SK-N-SH treated with all-trans-retinoic acid at 6 μM for 48 hours (cell line): Measurements from ENCODE around the gene BRME1.

Source experiments
- ATAC-seq: fragments of 200-7000 bp; cut with Tn5 transposase; 3 replicates; pipeline ENCODE4 v1.9.1; 2020; ENCODE audit warnings: mild to moderate bottlenecking, moderate library complexity
- ARNTL ChIP-seq: fragments of 450-650 bp; formaldehyde crosslinking; IDR thresholded peaks from 2 replicates; pipeline ENCODE4 v1.5.0; 2020; ENCODE audit warnings: low read depth, mild to moderate bottlenecking, moderate library complexity, borderline replicate concordance
- BACH2 ChIP-seq: fragments of 250-450 bp; sonication (Bioruptor Pico); IDR thresholded peaks from 2 replicates; pipeline ENCODE4 v1.9.0; 2021; ENCODE audit warnings: mild to moderate bottlenecking, borderline replicate concordance
- CSDC2 ChIP-seq: fragments of 250-450 bp; sonication (Bioruptor Pico); IDR thresholded peaks from 2 replicates; pipeline ENCODE4 v1.5.0; 2020; ENCODE audit warnings: mild to moderate bottlenecking, moderate library complexity
- ESRRG ChIP-seq: fragments of 250-450 bp; sonication (Bioruptor Pico); IDR thresholded peaks from 2 replicates; pipeline ENCODE4 v1.6.1; 2021; ENCODE audit warnings: mild to moderate bottlenecking
- GLIS3 ChIP-seq: fragments of 250-450 bp; sonication (Bioruptor Pico); IDR thresholded peaks from 2 replicates; pipeline ENCODE4 v1.5.0; 2020; ENCODE audit warnings: mild to moderate bottlenecking, moderate library complexity
- ISL1 ChIP-seq: fragments of 250-450 bp; sonication (Bioruptor Pico); IDR thresholded peaks from 2 replicates; pipeline ENCODE4 v2.1.2; 2022; ENCODE audit warnings: mild to moderate bottlenecking, moderate library complexity
- OSR1 ChIP-seq: fragments of 250-450 bp; sonication (Bioruptor Pico); IDR thresholded peaks from 2 replicates; pipeline ENCODE4 v1.8.0; 2022; ENCODE audit warnings: moderate library complexity, mild to moderate bottlenecking, inconsistent platforms
- PPARA ChIP-seq: fragments of 250-450 bp; sonication (Bioruptor Pico); IDR thresholded peaks from 2 replicates; pipeline ENCODE4 v1.5.0; 2020; ENCODE audit warnings: mild to moderate bottlenecking, borderline replicate concordance
- RARB ChIP-seq: fragments of 250-450 bp; sonication (Bioruptor Pico); IDR thresholded peaks from 2 replicates; pipeline ENCODE4 v1.8.0; 2021; ENCODE audit warnings: mild to moderate bottlenecking, moderate library complexity
- TCF4 ChIP-seq: fragments of 250-450 bp; sonication (Bioruptor Pico); IDR thresholded peaks from 2 replicates; pipeline ENCODE4 v1.8.0; 2021; ENCODE audit warnings: mild to moderate bottlenecking, moderate library complexity, borderline replicate concordance
- TOX ChIP-seq: fragments of 250-450 bp; sonication (Bioruptor Pico); IDR thresholded peaks from 2 replicates; pipeline ENCODE4 v1.8.0; 2021; ENCODE audit warnings: mild to moderate bottlenecking, moderate library complexity, borderline replicate concordance
- ZC3H10 ChIP-seq: fragments of 250-450 bp; sonication (Bioruptor Pico); IDR thresholded peaks from 2 replicates; pipeline ENCODE4 v1.5.1; 2021; ENCODE audit warnings: mild to moderate bottlenecking, moderate library complexity
- ZFP3 ChIP-seq: fragments of 250-450 bp; sonication (Bioruptor Pico); IDR thresholded peaks from 2 replicates; pipeline ENCODE4 v1.5.0; 2020; ENCODE audit warnings: mild to moderate bottlenecking, moderate library complexity
- ZFP30 ChIP-seq: fragments of 450-650 bp; formaldehyde crosslinking; IDR thresholded peaks from 2 replicates; pipeline ENCODE4 v1.5.0; 2022; ENCODE audit warnings: mild to moderate bottlenecking, moderate library complexity
- ZNF565 ChIP-seq: fragments of 450-650 bp; formaldehyde crosslinking; conservative IDR thresholded peaks from 2 replicates; pipeline ENCODE4 v1.5.0; 2020; ENCODE audit warnings: low read depth, mild to moderate bottlenecking, moderate library complexity
- ZNF70 ChIP-seq: fragments of 450-650 bp; formaldehyde crosslinking; IDR thresholded peaks from 2 replicates; pipeline ENCODE4 v1.5.0; 2020; ENCODE audit warnings: mild to moderate bottlenecking, moderate library complexity
- TF ChIP-seq, protein P1 (sequence below): fragments of 250-450 bp; sonication (Bioruptor Pico); IDR thresholded peaks from 2 replicates; pipeline ENCODE4 v1.8.0; 2021; ENCODE audit warnings: low read depth, mild to moderate bottlenecking, moderate library complexity, borderline replicate concordance
- TF ChIP-seq, protein P2 (sequence below): fragments of 250-450 bp; sonication (Bioruptor Pico); IDR thresholded peaks from 2 replicates; pipeline ENCODE4 v1.5.1; 2021; ENCODE audit warnings: mild to moderate bottlenecking, moderate library complexity
- TF ChIP-seq, protein P3 (sequence below): fragments of 250-450 bp; sonication (Bioruptor Pico); IDR thresholded peaks from 2 replicates; pipeline ENCODE4 v1.8.0; 2020; ENCODE audit warnings: mild to moderate bottlenecking, moderate library complexity, borderline replicate concordance
- TF ChIP-seq, protein P4 (sequence below): fragments of 250-450 bp; sonication (Bioruptor Pico); IDR thresholded peaks from 2 replicates; pipeline ENCODE4 v1.5.1; 2020; ENCODE audit warnings: low read depth, mild to moderate bottlenecking, moderate library complexity
- TF ChIP-seq, protein P5 (sequence below): fragments of 250-450 bp; sonication (Bioruptor Pico); IDR thresholded peaks from 2 replicates; pipeline ENCODE4 v1.5.0; 2020; ENCODE audit warnings: mild to moderate bottlenecking, moderate library complexity

The BRME1 gene

DNA sequence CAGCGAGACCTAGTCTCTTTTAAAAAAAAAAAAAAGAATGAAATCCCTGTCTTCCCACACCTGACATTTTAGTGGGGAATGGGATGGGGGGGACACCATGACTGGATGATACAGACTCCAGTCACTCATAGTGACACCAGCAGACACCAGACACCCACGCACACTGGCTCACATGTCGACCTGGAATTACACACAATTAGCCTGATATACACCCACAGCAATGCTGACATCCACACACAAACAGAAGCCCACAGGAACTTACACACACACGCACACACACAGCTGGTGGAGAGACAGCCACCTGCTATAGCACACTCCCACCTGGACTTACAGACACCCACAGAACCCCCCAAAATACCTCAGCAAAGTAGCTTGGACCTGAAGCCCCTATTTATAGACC is 37.3 kb downstream of the BRME1 start:
- TF ChIP-seq ESRRG, result no peak
- TF ChIP-seq TOX, result no peak
- TF ChIP-seq, protein P1, sequence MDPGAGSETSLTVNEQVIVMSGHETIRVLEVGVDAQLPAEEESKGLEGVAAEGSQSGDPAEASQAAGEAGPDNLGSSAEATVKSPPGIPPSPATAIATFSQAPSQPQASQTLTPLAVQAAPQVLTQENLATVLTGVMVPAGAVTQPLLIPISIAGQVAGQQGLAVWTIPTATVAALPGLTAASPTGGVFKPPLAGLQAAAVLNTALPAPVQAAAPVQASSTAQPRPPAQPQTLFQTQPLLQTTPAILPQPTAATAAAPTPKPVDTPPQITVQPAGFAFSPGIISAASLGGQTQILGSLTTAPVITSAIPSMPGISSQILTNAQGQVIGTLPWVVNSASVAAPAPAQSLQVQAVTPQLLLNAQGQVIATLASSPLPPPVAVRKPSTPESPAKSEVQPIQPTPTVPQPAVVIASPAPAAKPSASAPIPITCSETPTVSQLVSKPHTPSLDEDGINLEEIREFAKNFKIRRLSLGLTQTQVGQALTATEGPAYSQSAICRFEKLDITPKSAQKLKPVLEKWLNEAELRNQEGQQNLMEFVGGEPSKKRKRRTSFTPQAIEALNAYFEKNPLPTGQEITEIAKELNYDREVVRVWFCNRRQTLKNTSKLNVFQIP (CRISPR knock-in tag), result no peak
- TF ChIP-seq OSR1 (CRISPR knock-in tag), result no peak
- TF ChIP-seq, protein P2, sequence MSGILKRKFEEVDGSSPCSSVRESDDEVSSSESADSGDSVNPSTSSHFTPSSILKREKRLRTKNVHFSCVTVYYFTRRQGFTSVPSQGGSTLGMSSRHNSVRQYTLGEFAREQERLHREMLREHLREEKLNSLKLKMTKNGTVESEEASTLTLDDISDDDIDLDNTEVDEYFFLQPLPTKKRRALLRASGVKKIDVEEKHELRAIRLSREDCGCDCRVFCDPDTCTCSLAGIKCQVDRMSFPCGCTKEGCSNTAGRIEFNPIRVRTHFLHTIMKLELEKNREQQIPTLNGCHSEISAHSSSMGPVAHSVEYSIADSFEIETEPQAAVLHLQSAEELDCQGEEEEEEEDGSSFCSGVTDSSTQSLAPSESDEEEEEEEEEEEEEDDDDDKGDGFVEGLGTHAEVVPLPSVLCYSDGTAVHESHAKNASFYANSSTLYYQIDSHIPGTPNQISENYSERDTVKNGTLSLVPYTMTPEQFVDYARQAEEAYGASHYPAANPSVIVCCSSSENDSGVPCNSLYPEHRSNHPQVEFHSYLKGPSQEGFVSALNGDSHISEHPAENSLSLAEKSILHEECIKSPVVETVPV (CRISPR knock-in tag), result no peak
- TF ChIP-seq PPARA (CRISPR knock-in tag), result no peak
- no peak for TF ChIP-seq CSDC2
- no peak for TF ChIP-seq GLIS3 (CRISPR knock-in tag)
- TF ChIP-seq TCF4, result no peak
- no peak for TF ChIP-seq ZFP3 (CRISPR knock-in tag)
- no peak for ATAC-seq

DNA sequence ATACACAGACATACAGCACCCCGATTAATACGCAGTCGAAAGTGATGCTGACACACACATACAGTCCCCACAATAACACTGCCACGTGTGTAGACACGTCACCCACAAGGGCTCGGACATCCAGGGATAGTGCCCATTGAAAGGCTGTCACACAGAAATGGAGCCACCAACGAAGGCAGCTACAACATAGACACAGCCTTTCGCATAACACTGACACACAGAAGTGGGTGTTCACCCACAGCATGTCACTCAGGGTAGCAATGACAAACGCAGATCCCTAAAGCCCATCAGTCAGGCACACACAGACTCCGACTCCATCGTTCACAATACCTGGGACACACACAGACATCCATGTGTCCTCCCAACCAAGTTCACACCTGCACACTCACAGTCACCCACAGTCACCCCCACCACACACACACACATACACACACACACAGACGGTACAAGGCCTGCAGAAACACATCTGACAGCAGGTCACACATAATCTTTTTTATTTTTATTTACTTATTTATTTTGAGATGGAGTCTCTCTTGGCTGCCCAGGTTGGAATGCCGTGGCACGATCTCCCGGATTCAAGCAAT is 39.4 kb downstream of the BRME1 start:
- ATAC-seq, result no peak
- TF ChIP-seq ESRRG (no peak), TCF4 (no peak), ZNF70 (no peak), ZFP30 (CRISPR knock-in tag) (no peak), ISL1 (CRISPR knock-in tag) (no peak), BACH2 (CRISPR knock-in tag) (no peak), TOX (no peak), ZC3H10 (CRISPR knock-in tag) (no peak)
- TF ChIP-seq, protein P3, sequence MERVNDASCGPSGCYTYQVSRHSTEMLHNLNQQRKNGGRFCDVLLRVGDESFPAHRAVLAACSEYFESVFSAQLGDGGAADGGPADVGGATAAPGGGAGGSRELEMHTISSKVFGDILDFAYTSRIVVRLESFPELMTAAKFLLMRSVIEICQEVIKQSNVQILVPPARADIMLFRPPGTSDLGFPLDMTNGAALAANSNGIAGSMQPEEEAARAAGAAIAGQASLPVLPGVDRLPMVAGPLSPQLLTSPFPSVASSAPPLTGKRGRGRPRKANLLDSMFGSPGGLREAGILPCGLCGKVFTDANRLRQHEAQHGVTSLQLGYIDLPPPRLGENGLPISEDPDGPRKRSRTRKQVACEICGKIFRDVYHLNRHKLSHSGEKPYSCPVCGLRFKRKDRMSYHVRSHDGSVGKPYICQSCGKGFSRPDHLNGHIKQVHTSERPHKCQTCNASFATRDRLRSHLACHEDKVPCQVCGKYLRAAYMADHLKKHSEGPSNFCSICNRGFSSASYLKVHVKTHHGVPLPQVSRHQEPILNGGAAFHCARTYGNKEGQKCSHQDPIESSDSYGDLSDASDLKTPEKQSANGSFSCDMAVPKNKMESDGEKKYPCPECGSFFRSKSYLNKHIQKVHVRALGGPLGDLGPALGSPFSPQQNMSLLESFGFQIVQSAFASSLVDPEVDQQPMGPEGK, result no peak
- TF ChIP-seq, protein P2 (CRISPR knock-in tag), result no peak

DNA sequence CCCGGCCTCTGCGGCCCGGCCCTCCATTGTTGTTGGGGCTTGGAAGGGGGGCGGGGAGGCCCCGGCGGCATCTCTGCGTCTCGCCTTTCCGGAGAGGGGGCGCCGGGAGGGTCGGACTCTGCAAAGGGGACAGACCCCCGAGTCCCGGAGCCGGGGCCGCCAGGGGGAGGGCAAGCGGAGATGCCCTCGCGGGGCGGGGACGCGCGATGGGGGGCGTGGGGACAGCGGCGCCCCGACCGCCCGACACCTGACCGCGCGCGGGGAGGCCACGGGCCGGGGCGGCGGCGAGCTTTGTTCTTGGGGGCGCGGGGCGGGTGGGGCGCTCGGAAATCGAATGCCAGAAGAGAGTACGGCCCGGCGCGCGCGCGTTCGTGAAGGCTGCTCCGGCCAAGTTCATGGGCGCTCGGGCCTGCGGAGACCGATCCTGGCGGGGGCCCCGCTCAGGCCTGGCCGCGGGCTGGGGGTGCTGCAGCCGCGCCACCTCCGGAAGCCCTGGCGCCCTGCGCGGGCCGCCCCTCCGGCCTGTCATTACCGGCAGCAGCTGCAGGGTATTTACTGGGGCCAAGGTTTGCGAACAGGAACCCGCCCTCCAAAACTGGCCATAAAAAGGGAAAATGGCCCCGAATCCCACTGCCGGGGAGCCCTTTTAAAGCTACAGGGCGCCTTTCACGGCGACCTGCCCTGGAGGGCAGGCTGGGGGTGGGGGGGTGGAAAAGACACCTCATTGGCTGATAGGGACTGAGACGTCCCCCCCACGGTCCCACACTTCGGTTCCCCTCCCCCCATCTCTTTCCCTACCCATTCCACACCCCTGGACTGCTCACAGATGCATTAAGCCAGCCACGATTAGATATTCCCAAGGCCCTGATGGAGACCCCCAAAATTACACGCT is 40.1 kb downstream of the BRME1 start:
- TF ChIP-seq ZNF565 (CRISPR knock-in tag) (no peak), ZFP3 (CRISPR knock-in tag) (no peak), OSR1 (CRISPR knock-in tag) (no peak), RARB (CRISPR knock-in tag) (no peak), ZNF70 (no peak), ARNTL (CRISPR knock-in tag) (no peak), CSDC2 (no peak), TCF4 (no peak), ISL1 (CRISPR knock-in tag) (no peak), BACH2 (CRISPR knock-in tag) (no peak), ZFP30 (CRISPR knock-in tag) (no peak), ZC3H10 (CRISPR knock-in tag) (no peak)
- TF ChIP-seq, protein P4, sequence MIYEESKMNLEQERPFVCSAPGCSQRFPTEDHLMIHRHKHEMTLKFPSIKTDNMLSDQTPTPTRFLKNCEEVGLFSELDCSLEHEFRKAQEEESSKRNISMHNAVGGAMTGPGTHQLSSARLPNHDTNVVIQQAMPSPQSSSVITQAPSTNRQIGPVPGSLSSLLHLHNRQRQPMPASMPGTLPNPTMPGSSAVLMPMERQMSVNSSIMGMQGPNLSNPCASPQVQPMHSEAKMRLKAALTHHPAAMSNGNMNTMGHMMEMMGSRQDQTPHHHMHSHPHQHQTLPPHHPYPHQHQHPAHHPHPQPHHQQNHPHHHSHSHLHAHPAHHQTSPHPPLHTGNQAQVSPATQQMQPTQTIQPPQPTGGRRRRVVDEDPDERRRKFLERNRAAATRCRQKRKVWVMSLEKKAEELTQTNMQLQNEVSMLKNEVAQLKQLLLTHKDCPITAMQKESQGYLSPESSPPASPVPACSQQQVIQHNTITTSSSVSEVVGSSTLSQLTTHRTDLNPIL, result no peak
- TF ChIP-seq, protein P5, sequence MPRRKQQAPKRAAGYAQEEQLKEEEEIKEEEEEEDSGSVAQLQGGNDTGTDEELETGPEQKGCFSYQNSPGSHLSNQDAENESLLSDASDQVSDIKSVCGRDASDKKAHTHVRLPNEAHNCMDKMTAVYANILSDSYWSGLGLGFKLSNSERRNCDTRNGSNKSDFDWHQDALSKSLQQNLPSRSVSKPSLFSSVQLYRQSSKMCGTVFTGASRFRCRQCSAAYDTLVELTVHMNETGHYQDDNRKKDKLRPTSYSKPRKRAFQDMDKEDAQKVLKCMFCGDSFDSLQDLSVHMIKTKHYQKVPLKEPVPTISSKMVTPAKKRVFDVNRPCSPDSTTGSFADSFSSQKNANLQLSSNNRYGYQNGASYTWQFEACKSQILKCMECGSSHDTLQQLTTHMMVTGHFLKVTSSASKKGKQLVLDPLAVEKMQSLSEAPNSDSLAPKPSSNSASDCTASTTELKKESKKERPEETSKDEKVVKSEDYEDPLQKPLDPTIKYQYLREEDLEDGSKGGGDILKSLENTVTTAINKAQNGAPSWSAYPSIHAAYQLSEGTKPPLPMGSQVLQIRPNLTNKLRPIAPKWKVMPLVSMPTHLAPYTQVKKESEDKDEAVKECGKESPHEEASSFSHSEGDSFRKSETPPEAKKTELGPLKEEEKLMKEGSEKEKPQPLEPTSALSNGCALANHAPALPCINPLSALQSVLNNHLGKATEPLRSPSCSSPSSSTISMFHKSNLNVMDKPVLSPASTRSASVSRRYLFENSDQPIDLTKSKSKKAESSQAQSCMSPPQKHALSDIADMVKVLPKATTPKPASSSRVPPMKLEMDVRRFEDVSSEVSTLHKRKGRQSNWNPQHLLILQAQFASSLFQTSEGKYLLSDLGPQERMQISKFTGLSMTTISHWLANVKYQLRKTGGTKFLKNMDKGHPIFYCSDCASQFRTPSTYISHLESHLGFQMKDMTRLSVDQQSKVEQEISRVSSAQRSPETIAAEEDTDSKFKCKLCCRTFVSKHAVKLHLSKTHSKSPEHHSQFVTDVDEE (CRISPR knock-in tag), result no peak
- TF ChIP-seq, protein P3, result no peak
- ATAC-seq, result no peak
